Neuronal stem cell (in vitro differentiated cells): Measurements from ENCODE around the gene CEPT1.

Source experiments
- DNase-seq: peaks from one replicate; pipeline ENCODE4 v3.0.0-alpha.2; 2013; ENCODE audit warnings: low spot score
- H2AFZ ChIP-seq: one replicate; pipeline ENCODE4 v1.6.1; 2013; ENCODE audit warnings: mild to moderate bottlenecking, low read length, inconsistent platforms
- H2AK5ac ChIP-seq: 2 replicates; pipeline ENCODE4 v1.6.1; 2013; ENCODE audit warnings: low read depth, mild to moderate bottlenecking, inconsistent platforms, low read length, moderate library complexity, mixed read lengths
- H2BK120ac ChIP-seq: 2 replicates; pipeline ENCODE4 v1.6.1; 2013; ENCODE audit warnings: low read depth, mild to moderate bottlenecking, inconsistent platforms, low read length, moderate library complexity, mixed read lengths
- H2BK12ac ChIP-seq: one replicate; pipeline ENCODE4 v1.6.1; 2013; ENCODE audit warnings: low read length, inconsistent platforms
- H2BK15ac ChIP-seq: 2 replicates; pipeline ENCODE4 v1.6.1; 2013; ENCODE audit warnings: mild to moderate bottlenecking, low read length, inconsistent platforms, mixed read lengths
- H2BK5ac ChIP-seq: one replicate; pipeline ENCODE4 v1.6.1; 2013; ENCODE audit warnings: inconsistent platforms, mild to moderate bottlenecking, low read length, moderate library complexity
- H3K14ac ChIP-seq: one replicate; pipeline ENCODE4 v1.6.1; 2013; ENCODE audit warnings: low read length, inconsistent platforms
- H3K18ac ChIP-seq: 2 replicates; pipeline ENCODE4 v1.6.1; 2013; ENCODE audit warnings: low read length, inconsistent platforms
- H3K23ac ChIP-seq: 2 replicates; pipeline ENCODE4 v1.6.1; 2013; ENCODE audit warnings: low read depth, mild to moderate bottlenecking, mixed read lengths, low read length, inconsistent platforms; ENCODE audit not compliant: poor library complexity
- H3K27ac ChIP-seq: replicated peaks from 3 replicates; pipeline ENCODE4 v1.5.1; 2013; ENCODE audit warnings: low read length, inconsistent platforms
- H3K27me3 ChIP-seq, 3 experiments: 2 replicates each; pipeline ENCODE4 v1.6.1; 2013; ENCODE audit warnings: low read length in 3 of 3, mild to moderate bottlenecking in 2 of 3, inconsistent platforms in 1 of 3, low read depth in 1 of 3, mixed read lengths in 1 of 3, moderate library complexity in 1 of 3; ENCODE audit not compliant: control insufficient read depth in 3 of 3, insufficient read depth in 3 of 3
- H3K36me3 ChIP-seq, 2 donors: replicated peaks in 1 of 2; 2 replicates each; pipeline ENCODE4 v1.6.1; 2013; ENCODE audit warnings: low read length in 2 of 2; ENCODE audit not compliant: control insufficient read depth in 2 of 2, insufficient read depth in 2 of 2
- H3K4ac ChIP-seq: 2 replicates; pipeline ENCODE4 v1.6.1; 2013; ENCODE audit warnings: inconsistent platforms, mild to moderate bottlenecking, low read length, moderate library complexity
- H3K4me1 ChIP-seq, 2 donors: 1 replicate in 1 of 2; 2 replicates in 1 of 2; pipeline ENCODE4 v1.6.1; 2013; ENCODE audit warnings: low read length in 2 of 2, low read depth in 1 of 2; ENCODE audit not compliant: control insufficient read depth in 2 of 2, insufficient read depth in 1 of 2
- H3K4me2 ChIP-seq: one replicate; pipeline ENCODE4 v1.6.1; 2013; ENCODE audit warnings: mild to moderate bottlenecking, low read length, inconsistent platforms; ENCODE audit not compliant: insufficient read depth, poor library complexity, severe bottlenecking
- H3K4me3 ChIP-seq, 2 donors: 2 replicates each; pipeline ENCODE4 v1.5.1; 2013; ENCODE audit warnings: low read length in 2 of 2, mild to moderate bottlenecking in 2 of 2, inconsistent platforms in 1 of 2, moderate library complexity in 1 of 2
- H3K79me1 ChIP-seq: one replicate; pipeline ENCODE4 v1.6.1; 2013; ENCODE audit warnings: low read depth, mild to moderate bottlenecking, inconsistent platforms, low read length, moderate library complexity
- H3K9ac ChIP-seq: one replicate; pipeline ENCODE4 v1.6.1; 2013; ENCODE audit warnings: mild to moderate bottlenecking, low read depth, low read length, inconsistent platforms; ENCODE audit not compliant: poor library complexity
- H3K9me3 ChIP-seq, 2 donors: replicated peaks in 1 of 2; 2 replicates each; pipeline versions ENCODE3 to v1.6.1; 2013; ENCODE audit warnings: low read length in 2 of 2, mild to moderate bottlenecking in 2 of 2, inconsistent platforms in 1 of 2, low read depth in 1 of 2, mixed read lengths in 1 of 2, moderate library complexity in 1 of 2; ENCODE audit not compliant: control insufficient read depth in 2 of 2, insufficient read depth in 1 of 2
- H4K8ac ChIP-seq: one replicate; pipeline ENCODE4 v1.6.1; 2013; ENCODE audit warnings: low read depth, mild to moderate bottlenecking, inconsistent platforms, low read length, moderate library complexity
- H4K91ac ChIP-seq: one replicate; pipeline ENCODE4 v1.6.1; 2013; ENCODE audit warnings: low read length, low read depth, mild to moderate bottlenecking, inconsistent platforms; ENCODE audit not compliant: poor library complexity
- WGBS, 2 donors: extraction: QIAGEN DNeasy Blood & Tissue Kit; methylation state at CpG; one replicate each; pipeline ENCODE4 v1.1.7; 2013; ENCODE audit warnings: missing lambda C conversion rate in 2 of 2, mixed read lengths in 1 of 2; ENCODE audit not compliant: insufficient read length in 2 of 2, insufficient replicate concordance in 1 of 2; ENCODE audit errors: extremely low coverage in 2 of 2; 5-methylcytosine and 5-hydroxymethylcytosine counted together

CEPT1 gene

GRCh38 chr1:111209622-111210021, 69.6 kb downstream of the CEPT1 start:
- no peak overlapping the region for H3K9ac ChIP-seq
- no peak overlapping the region for H3K27ac ChIP-seq
- H3K9me3 ChIP-seq, result no peaks in the 10 kb centered on the region
- no peak overlapping the region for H3K4ac ChIP-seq
- no peak overlapping the region for H3K23ac ChIP-seq
- H4K8ac ChIP-seq, result no peak overlapping the region
- no peak overlapping the region for H2AK5ac ChIP-seq
- no peak for DNase-seq
- H3K27me3 ChIP-seq, result peaks cover 0 to 9% (median 0%) of the 10 kb centered on the region in 3 experiments
- H2BK120ac ChIP-seq, result no peak overlapping the region
- H3K36me3 ChIP-seq, result no peaks in the 10 kb centered on the region
- H2BK15ac ChIP-seq, result no peak overlapping the region
- no peak overlapping the region for H3K4me3 ChIP-seq
- peaks cover 4 to 7% of the 10 kb centered on the region in 2 donors for H3K4me1 ChIP-seq
- H4K91ac ChIP-seq, result no peak overlapping the region
- H2BK5ac ChIP-seq, result no peak overlapping the region
- no peak overlapping the region for H2AFZ ChIP-seq
- no CpG with 5 or more reads among the region's 4 CpGs for WGBS, 2 donors
- H3K79me1 ChIP-seq, result no peaks in the 10 kb centered on the region
- H2BK12ac ChIP-seq, result no peak overlapping the region
- no peak overlapping the region for H3K14ac ChIP-seq
- no peak overlapping the region for H3K4me2 ChIP-seq
- no peak overlapping the region for H3K18ac ChIP-seq

GRCh38 chr1:111211921-111212320, 71.9 kb downstream of the CEPT1 start:
- no peaks in the 10 kb centered on the region for H3K79me1 ChIP-seq
- no peak overlapping the region for H2BK15ac ChIP-seq
- no peak overlapping the region for H3K4me2 ChIP-seq
- no peaks in the 10 kb centered on the region for H3K36me3 ChIP-seq
- no peak overlapping the region for H2BK12ac ChIP-seq
- no peaks in the 10 kb centered on the region for H3K9me3 ChIP-seq
- no peak overlapping the region for H3K14ac ChIP-seq
- no peak overlapping the region for H2BK120ac ChIP-seq
- H3K4me1 ChIP-seq, result peaks cover 6 to 8% of the 10 kb centered on the region in 2 donors
- H4K91ac ChIP-seq, result no peak overlapping the region
- DNase-seq, result no peak
- H3K27ac ChIP-seq, result no peak overlapping the region
- H2AFZ ChIP-seq, result no peak overlapping the region
- H3K4ac ChIP-seq, result no peak overlapping the region
- no peak overlapping the region for H3K9ac ChIP-seq
- H2AK5ac ChIP-seq, result no peak overlapping the region
- no peak overlapping the region for H3K23ac ChIP-seq
- H3K27me3 ChIP-seq, result no peaks in the 10 kb centered on the region
- H3K4me3 ChIP-seq, result no peak overlapping the region
- no peak overlapping the region for H3K18ac ChIP-seq
- H4K8ac ChIP-seq, result no peak overlapping the region
- H2BK5ac ChIP-seq, result no peak overlapping the region
- WGBS, 2 donors, result no CpG with 5 or more reads among the region's 1 CpG

GRCh38 chr1:111212634-111213335, 72.8 kb downstream of the CEPT1 start:
- no peak for DNase-seq
- no peak overlapping the region for H3K14ac ChIP-seq
- H3K9ac ChIP-seq, result no peak overlapping the region
- no peak overlapping the region for H2BK15ac ChIP-seq
- peak overlapping the region; percentile 66 for H2AFZ ChIP-seq
- peaks cover 6 to 8% of the 10 kb centered on the region in 2 donors for H3K4me1 ChIP-seq
- peak overlapping the region; percentile 52 for H2BK12ac ChIP-seq
- H3K36me3 ChIP-seq, result no peaks in the 10 kb centered on the region
- H3K4ac ChIP-seq, result peak overlapping the region; percentile 79
- H3K4me3 ChIP-seq, result no peak overlapping the region
- no peak overlapping the region for H2AK5ac ChIP-seq
- no peak overlapping the region for H4K8ac ChIP-seq
- no peaks in the 10 kb centered on the region for H3K9me3 ChIP-seq
- no peak overlapping the region for H4K91ac ChIP-seq
- H3K27me3 ChIP-seq, result no peaks in the 10 kb centered on the region
- no CpG with 5 or more reads among the region's 5 CpGs for WGBS, 2 donors
- H2BK120ac ChIP-seq, result no peak overlapping the region
- H3K4me2 ChIP-seq, result no peak overlapping the region
- no peak overlapping the region for H3K23ac ChIP-seq
- peak overlapping the region; percentile 20 for H3K18ac ChIP-seq
- H2BK5ac ChIP-seq, result no peak overlapping the region
- no peaks in the 10 kb centered on the region for H3K79me1 ChIP-seq
- no peak overlapping the region for H3K27ac ChIP-seq

GRCh38 chr1:111213412-111213811, 73.4 kb downstream of the CEPT1 start:
- H2BK15ac ChIP-seq, result no peak overlapping the region
- H3K4me1 ChIP-seq, result peaks cover 6 to 8% of the 10 kb centered on the region in 2 donors
- H2AFZ ChIP-seq, result peak overlapping the region; percentile 66
- H2BK12ac ChIP-seq, result no peak overlapping the region
- H3K27me3 ChIP-seq, result no peaks in the 10 kb centered on the region
- no peaks in the 10 kb centered on the region for H3K36me3 ChIP-seq
- no peak overlapping the region for H3K18ac ChIP-seq
- no peak overlapping the region for H3K4me3 ChIP-seq
- no peak overlapping the region for H2AK5ac ChIP-seq
- no peaks in the 10 kb centered on the region for H3K9me3 ChIP-seq
- no CpG with 5 or more reads among the region's 6 CpGs for WGBS, 2 donors
- H3K14ac ChIP-seq, result no peak overlapping the region
- H3K4me2 ChIP-seq, result no peak overlapping the region
- no peak overlapping the region for H4K8ac ChIP-seq
- no peak overlapping the region for H4K91ac ChIP-seq
- no peak overlapping the region for H2BK120ac ChIP-seq
- no peak overlapping the region for H3K9ac ChIP-seq
- H3K23ac ChIP-seq, result no peak overlapping the region
- no peak for DNase-seq
- H3K4ac ChIP-seq, result no peak overlapping the region
- no peaks in the 10 kb centered on the region for H3K79me1 ChIP-seq
- no peak overlapping the region for H3K27ac ChIP-seq
- no peak overlapping the region for H2BK5ac ChIP-seq
